ENCODE data around the gene CCDC81.
"Not testable (repeated sequence)": the region's sequence is repeated elsewhere in the genome, so short reads cannot be mapped to it uniquely, and the experiment has no call there.

CCDC81 gene

GRCh38 chr11:86421946-86422345, 47.3 kb downstream of the CCDC81 start:
- TF ChIP-seq CTCF (IDR thresholded peaks at IDR 0.05; ENCODE audit: low read depth, low read length), result no peak
- H3K4me3 ChIP-seq (ENCODE audit: low read depth, low read length), result no peak overlapping the region

DNA sequence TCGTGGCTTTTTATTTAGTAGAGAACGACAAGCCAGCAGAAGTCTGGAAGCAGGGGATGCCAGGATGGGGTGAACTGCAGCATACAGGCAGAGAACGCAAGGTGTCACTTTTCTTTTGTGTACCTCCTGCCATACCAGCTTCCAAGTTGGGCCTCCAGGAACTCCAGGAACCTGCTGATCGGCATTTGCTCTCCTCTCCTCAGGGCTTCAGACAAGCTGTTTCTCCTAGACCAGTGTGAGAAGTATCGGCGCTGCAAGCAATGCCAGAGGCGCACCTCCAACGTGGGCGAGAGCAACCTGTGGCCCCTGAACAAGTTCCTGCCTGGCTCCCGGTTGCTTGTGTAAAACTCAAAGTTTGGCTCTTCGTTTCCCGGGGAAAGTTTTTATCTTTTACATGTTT, 47.7 kb downstream of the CCDC81 start:
- no peak overlapping the region for H3K4me3 ChIP-seq (ENCODE audit: low read depth, low read length)
- no peak for TF ChIP-seq CTCF (IDR thresholded peaks at IDR 0.05; ENCODE audit: low read depth, low read length)

- H3K4me3 ChIP-seq (ENCODE audit: low read depth, low read length), result not testable (repeated sequence)
Measured at GRCh38 chr11:86423488-86423887, 48.8 kb downstream of the CCDC81 start.

GRCh38 chr11:86427441-86427840, 52.8 kb downstream of the CCDC81 start:
- no peak overlapping the region for H3K4me3 ChIP-seq (ENCODE audit: low read depth, low read length)
- no peak for TF ChIP-seq CTCF (IDR thresholded peaks at IDR 0.05; ENCODE audit: low read depth, low read length)

- H3K4me3 ChIP-seq (ENCODE audit: low read depth, low read length), result no peak overlapping the region
- no peak for TF ChIP-seq CTCF (IDR thresholded peaks at IDR 0.05; ENCODE audit: low read depth, low read length)
Measured at GRCh38 chr11:86431258-86431657, 56.6 kb downstream of the CCDC81 start.

DNA sequence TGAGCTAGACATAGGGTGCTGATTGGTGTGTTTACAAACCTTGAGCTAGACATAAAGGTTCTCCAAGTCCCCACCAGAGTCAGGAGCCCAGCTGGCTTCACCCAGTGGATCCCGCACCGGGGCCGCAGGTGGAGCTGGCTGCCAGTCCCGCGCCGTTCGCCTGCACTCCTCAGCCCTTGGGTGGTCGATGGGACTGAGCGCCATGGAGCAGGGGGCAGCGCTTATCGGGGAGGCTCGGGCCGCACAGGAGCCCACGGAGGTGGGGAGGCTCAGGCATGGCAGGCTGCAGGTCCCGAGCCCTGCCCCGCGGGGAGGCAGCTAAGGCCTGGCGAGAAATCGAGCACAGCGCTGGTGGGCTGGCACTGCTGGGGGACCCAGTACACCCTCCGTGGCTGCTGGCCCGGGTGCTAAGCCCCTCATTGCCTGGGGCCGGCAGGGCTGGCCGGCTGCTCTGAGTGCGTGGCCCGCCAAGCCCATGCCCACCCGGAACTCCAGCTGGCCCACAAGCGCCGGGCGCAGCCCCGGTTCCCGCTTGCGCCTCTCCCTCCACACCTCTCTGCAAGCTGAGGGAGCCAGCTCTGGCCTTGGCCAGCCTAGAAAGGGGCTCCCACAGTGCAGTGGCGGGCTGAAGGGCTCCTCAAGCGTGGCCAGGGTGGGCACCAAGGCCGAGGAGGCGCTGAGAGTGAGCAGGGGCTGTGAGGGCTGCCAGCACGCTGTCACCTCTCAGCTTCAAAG, 58.8 kb downstream of the CCDC81 start:
- not testable (repeated sequence) for H3K4me3 ChIP-seq (ENCODE audit: low read depth, low read length)

DNA sequence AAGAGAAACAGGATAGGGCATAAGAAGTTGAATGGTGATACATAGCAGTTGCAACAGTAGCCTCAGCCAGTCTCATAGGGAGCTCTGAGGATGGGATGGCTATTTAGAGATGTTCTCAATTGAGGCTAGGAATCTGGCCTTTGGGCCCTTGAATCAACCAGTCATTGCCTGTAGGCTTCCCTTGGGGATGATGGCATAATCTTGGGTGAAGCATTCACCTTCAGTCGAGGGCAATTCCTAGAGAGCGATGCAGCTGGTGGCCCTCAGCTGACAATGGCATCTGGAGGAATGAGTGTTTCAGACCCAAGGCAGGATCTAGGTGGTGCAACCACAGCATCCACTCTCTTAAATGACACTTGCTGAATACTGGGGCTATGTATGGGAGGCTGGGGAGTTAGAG, 61.0 kb downstream of the CCDC81 start:
- TF ChIP-seq CTCF (IDR thresholded peaks at IDR 0.05; ENCODE audit: low read depth, low read length), result no peak
- no peak overlapping the region for H3K4me3 ChIP-seq (ENCODE audit: low read depth, low read length)

GRCh38 chr11:86438685-86439084, 64.0 kb downstream of the CCDC81 start:
- no peak overlapping the region for H3K4me3 ChIP-seq (ENCODE audit: low read depth, low read length)
- no peak for TF ChIP-seq CTCF (IDR thresholded peaks at IDR 0.05; ENCODE audit: low read depth, low read length)

Data from WI38 (cell line).